Colonic mucosa (tissue), 4 donors: ENCODE measurements around the gene C16orf95. TPM values are rescaled to one million over a fixed set of nuclear protein-coding genes. Genes with fewer than 3 reads are reported as not detected.
A peak's percentile ranks its signal among the peaks of the same experiment; 100 is the strongest.

Source experiments
- DNase-seq: peaks from one replicate; pipeline ENCODE4 v3.0.0-alpha.2; 2020
- H3K27ac ChIP-seq: fragments of 200-600 bp; one replicate; pipeline ENCODE4 v1.8.0; 2021
- H3K27me3 ChIP-seq: fragments of 200-600 bp; one replicate; pipeline ENCODE4 v1.8.0; 2021
- H3K36me3 ChIP-seq: fragments of 200-600 bp; one replicate; pipeline ENCODE4 v1.8.0; 2021
- H3K4me1 ChIP-seq: fragments of 200-600 bp; one replicate; pipeline ENCODE4 v1.8.0; 2021; ENCODE audit warnings: mild to moderate bottlenecking
- H3K4me3 ChIP-seq: fragments of 200-600 bp; one replicate; pipeline ENCODE4 v1.8.0; 2021
- H3K9ac ChIP-seq, 2 donors: one replicate each; pipeline ENCODE4 v1.7.0; 2013; ENCODE audit warnings: control low read depth in 2 of 2, low read depth in 2 of 2, low read length in 2 of 2
- H3K9me3 ChIP-seq: fragments of 200-600 bp; one replicate; pipeline ENCODE4 v1.8.0; 2021
- intact Hi-C: fragments of 100-400 bp; cut with DNase I; formaldehyde crosslinking; loops from one replicate; pipeline ENCODE4 v1.14.1; 2022
- total RNA-seq, 2 donors: library from RNA; stranded (reverse); fragmentation: NEBNext Ultra II Directional in 1 of 2; extraction: Animal tissue kit (Norgen Biotek cat#: 25700) in 1 of 2; gene quantifications; one replicate each; pipeline ENCODE4 v1.2.1, GENCODE V29; 2021
- TF ChIP-seq, protein P1 (sequence below): fragments of 200-600 bp; IDR thresholded peaks from one replicate; pipeline ENCODE4 v1.8.0; 2022; ENCODE audit warnings: antibody characterized with exemption, mild to moderate bottlenecking
- donor health status: healthy.
- donor health status: DM: no; HTN: no; CAD: no.
- donor health status: DM: no; HTN: no; CAD: no.

Gene C16orf95
- total RNA-seq, 2 donors from 2014 or later = 5.0 to 9.7 TPM

DNA sequence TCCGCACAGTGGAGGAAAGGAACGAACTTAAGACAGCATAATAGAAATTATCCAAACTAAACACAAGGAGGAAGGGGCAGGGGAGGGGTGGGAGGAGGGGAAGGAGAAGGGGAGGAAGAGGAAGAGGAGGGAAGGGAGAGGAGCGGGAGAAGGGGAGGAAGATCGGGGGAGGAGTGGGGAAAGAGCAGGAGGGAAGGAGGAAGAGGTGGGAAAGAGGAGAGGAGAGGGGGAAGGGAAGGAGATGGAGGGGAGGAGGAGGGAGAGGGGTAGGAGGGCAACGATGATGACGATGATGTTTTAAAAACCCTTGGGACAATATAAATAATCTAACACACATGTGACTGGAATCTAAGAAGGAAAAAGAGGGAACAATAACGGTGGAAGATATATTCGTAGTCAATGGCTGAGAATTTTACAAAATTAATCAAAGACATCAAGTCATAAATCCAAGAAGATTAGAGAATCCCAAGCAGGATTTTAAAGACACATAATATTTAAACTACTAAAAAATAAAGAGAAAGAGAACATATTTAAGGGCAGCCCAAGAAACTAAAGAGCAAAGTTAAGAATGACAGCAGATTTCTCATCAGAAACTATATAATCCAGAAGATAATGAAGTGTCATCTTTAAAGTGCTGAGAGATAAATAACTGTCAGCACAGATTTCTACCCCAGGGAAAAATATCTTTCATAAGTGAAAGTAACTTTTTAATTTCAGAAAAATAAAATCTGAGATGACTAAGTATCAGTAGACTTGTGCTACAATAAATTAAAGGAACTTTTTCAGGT, 30.2 kb downstream of the C16orf95 start:
- no peak for DNase-seq
- intact Hi-C loops = no loop called here
- Histone ChIP-seq H3K9ac (no peak overlapping the region), H3K4me1 (no peaks in the 10 kb centered on the region), H3K9me3 (no peaks in the 10 kb centered on the region), H3K4me3 (no peak overlapping the region), H3K27me3 (no peaks in the 10 kb centered on the region), H3K27ac (no peak overlapping the region), H3K36me3 (no peaks in the 10 kb centered on the region)
- TF ChIP-seq, protein P1, sequence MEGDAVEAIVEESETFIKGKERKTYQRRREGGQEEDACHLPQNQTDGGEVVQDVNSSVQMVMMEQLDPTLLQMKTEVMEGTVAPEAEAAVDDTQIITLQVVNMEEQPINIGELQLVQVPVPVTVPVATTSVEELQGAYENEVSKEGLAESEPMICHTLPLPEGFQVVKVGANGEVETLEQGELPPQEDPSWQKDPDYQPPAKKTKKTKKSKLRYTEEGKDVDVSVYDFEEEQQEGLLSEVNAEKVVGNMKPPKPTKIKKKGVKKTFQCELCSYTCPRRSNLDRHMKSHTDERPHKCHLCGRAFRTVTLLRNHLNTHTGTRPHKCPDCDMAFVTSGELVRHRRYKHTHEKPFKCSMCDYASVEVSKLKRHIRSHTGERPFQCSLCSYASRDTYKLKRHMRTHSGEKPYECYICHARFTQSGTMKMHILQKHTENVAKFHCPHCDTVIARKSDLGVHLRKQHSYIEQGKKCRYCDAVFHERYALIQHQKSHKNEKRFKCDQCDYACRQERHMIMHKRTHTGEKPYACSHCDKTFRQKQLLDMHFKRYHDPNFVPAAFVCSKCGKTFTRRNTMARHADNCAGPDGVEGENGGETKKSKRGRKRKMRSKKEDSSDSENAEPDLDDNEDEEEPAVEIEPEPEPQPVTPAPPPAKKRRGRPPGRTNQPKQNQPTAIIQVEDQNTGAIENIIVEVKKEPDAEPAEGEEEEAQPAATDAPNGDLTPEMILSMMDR = no peak

DNA sequence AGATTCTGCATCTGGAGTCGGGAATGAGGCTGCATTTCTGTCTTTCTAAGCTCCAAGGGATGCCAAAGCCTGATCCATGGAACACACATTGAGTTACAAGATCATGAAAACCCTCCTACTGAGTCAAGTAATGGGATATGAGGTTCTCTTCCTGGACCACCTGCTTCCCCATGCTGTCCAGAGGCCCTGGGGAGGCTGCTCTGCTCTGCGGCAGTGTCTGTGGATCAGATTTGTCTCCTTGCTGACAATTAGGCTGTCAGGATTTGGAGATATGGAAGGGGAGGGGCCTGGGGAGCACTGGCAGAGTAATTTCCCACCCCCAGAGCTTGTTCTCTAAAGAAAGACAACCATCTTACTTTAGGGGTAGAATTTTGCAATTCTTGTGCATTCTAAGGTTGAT, 33.0 kb downstream of the C16orf95 start:
- H3K27me3 ChIP-seq = no peaks in the 10 kb centered on the region
- no peak for DNase-seq
- H3K36me3 ChIP-seq = no peaks in the 10 kb centered on the region
- H3K4me3 ChIP-seq = no peak overlapping the region
- TF ChIP-seq, protein P1 = no peak
- H3K9me3 ChIP-seq = no peaks in the 10 kb centered on the region
- no peak overlapping the region for H3K27ac ChIP-seq
- intact Hi-C loops = no loop called here
- no peak overlapping the region for H3K9ac ChIP-seq
- H3K4me1 ChIP-seq = no peaks in the 10 kb centered on the region

DNA sequence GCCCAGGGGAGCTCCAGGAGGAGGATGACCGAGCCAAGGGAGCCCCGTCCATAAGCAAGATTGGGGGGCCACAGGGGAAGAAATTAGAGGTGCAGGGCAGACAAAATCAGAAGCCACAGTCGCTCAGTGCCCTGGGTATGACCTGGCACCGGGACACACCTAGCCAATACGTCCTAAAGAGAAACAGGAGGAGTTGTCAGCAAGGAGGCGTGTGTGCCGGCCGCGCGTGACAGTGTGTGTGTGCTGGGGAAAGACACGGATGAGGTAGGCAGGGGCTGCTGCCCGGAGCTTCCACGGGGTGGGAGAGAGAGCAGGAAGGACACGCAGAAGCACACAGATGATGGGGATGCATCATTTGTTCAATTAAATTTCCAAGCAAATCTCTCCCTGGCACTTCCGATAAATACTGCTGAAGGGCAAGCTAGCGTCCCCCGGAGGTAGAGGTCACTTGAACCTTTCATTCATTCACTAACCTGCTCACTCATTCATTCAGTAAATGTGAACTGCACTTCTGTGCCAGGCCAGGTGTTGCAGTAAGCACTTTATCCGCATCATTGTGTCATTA, 38.0 kb downstream of the C16orf95 start:
- no peaks in the 10 kb centered on the region for H3K4me1 ChIP-seq
- intact Hi-C loops = loop anchor here (2.0 to 10.0 kb wide), 3 partner anchors 76 to 717 kb away; no protein-coding TSS in a partner anchor
- H3K27me3 ChIP-seq = no peaks in the 10 kb centered on the region
- DNase-seq = no peak
- H3K9ac ChIP-seq = no peak overlapping the region
- TF ChIP-seq, protein P1 = no peak
- H3K27ac ChIP-seq = no peak overlapping the region
- no peak overlapping the region for H3K4me3 ChIP-seq
- H3K9me3 ChIP-seq = no peaks in the 10 kb centered on the region
- H3K36me3 ChIP-seq = no peaks in the 10 kb centered on the region

DNA sequence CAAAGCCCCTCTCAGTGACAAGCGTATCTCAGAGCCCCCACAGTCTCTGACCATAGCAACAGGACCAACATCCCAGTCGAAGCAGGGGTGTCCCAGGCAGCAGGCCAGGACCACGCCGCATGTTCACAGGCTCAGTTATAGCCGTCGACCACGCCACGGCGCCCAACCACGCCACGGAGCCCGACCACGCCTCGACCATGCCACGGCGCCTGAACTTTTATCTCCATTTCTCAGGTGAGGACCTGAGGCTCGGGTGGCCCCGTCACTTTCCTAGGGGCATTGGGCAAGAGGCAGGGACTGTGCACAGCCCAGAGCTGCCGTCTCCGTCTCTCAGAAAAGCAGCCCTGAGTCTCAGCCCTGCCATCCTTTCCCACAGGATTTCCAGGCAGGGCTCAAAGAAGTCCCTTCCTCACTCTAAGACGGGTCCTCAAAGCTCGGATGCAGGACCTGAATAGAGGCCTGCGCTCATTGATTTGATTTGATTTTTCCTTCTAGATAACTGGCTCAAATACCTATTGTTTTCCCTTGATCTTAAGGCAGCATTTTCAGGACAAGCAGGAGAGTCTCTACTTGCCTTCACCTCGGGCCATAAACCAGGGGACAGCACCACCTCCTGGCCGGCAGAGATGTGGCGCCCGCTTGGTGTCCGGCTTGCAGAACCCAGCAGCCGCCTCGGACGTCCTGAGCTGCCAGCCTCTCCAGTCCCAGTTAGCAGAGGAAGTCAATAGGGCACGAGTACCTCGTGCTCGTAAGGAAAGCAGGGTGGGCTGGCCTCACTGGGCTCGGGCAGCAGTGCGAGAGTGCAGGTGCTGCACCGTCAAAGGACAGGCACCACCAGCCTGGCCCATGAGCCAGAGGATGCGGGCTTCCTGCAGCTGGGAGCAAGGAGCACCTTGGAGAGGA, 38.8 kb downstream of the C16orf95 start:
- TF ChIP-seq, protein P1 = peak; percentile 81
- intact Hi-C loops = loop anchor here (2.0 to 10.0 kb wide), 3 partner anchors 76 to 716 kb away; no protein-coding TSS in a partner anchor

DNA sequence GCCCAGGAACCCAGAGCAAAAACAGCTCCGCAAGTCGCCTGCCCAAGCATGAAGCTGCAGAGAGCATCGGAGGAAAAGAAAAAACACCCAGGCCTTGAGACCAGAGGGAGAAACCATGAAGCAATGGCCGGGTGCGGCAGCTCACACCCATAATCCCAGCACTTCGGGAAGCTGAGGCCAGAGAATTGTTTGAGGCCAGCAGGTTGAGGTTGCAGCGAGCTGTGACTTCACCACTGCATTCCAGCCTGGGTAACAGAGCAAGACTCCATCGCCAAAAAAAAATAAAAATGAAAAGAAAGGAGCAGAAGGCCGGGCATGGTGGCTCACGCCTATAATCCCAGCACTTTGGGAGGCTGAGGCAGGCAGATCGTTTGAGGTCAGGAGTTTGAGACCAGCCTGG, 40.3 kb downstream of the C16orf95 start:
- no peak overlapping the region for H3K9ac ChIP-seq
- no peaks in the 10 kb centered on the region for H3K9me3 ChIP-seq
- TF ChIP-seq, protein P1 = no peak
- no peak overlapping the region for H3K27ac ChIP-seq
- H3K4me3 ChIP-seq = no peak overlapping the region
- no peaks in the 10 kb centered on the region for H3K27me3 ChIP-seq
- H3K36me3 ChIP-seq = no peaks in the 10 kb centered on the region
- intact Hi-C loops = loop anchor here (5.0 to 10.0 kb wide), 2 partner anchors 212 to 715 kb away; no protein-coding TSS in a partner anchor
- H3K4me1 ChIP-seq = no peaks in the 10 kb centered on the region
- DNase-seq = no peak

More for the DNA sequence above, 38.8 kb downstream of the C16orf95 start:
- H3K36me3 ChIP-seq = no peaks in the 10 kb centered on the region
- peak; percentile 77 for DNase-seq
- H3K27ac ChIP-seq = no peak overlapping the region
- no peak overlapping the region for H3K4me3 ChIP-seq
- H3K27me3 ChIP-seq = no peaks in the 10 kb centered on the region
- H3K9me3 ChIP-seq = no peaks in the 10 kb centered on the region
- H3K9ac ChIP-seq = no peak overlapping the region
- no peaks in the 10 kb centered on the region for H3K4me1 ChIP-seq
